ENCODE data around the gene ARHGAP10. TPM values are rescaled to one million over a fixed set of nuclear protein-coding genes. Genes with fewer than 3 reads are reported as not detected.

Gene ARHGAP10
- polyA plus RNA-seq, 1 experiment = 31.1 TPM

DNA sequence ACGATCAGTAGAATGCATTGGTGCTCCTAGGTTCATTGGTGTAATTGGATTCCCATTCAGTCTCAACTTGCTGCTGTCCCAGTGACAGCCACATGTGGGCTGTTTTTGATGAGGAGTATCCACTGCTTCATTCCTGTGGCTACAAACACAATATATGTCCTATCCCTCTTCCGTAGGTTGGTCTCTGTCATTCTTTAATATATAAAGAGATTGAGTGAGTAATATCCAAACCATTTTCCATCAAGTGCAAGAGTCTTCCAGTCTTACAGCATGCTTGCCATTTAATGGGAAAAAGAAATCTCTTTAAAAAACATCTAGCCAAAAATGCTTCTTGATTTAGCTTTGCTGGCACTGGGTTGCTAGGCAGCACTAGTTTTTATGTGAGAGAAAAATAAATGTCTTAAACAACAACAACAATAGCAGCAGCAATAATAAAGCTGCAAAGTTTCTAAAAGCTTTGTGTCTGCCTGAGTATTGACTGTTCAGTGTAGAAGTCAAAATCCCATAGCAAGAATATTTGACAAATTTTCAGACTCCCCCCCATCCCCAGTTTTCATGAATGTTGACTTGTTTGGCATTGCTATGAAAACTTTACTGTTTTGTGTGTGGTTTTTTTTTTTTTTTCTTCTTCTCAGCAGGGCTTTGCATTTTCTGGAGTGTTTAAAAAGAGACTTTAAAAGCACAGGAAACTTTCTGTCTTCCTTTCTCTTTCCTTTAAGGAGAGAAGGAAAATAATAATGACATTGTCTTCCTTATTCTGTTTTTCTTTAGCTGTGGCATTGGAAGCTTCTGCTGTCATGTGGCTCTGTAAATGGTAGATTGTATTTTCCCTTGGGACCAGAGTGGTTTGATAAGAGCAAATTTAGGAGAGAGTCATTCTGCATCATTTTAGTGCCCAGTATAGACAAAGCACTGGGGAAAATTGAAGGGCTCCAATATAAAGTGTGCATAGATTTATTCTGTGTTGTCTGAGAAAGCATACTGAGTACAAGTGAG lies 244.3 kb downstream of the ARHGAP10 start:
- TF ChIP-seq, protein P1, sequence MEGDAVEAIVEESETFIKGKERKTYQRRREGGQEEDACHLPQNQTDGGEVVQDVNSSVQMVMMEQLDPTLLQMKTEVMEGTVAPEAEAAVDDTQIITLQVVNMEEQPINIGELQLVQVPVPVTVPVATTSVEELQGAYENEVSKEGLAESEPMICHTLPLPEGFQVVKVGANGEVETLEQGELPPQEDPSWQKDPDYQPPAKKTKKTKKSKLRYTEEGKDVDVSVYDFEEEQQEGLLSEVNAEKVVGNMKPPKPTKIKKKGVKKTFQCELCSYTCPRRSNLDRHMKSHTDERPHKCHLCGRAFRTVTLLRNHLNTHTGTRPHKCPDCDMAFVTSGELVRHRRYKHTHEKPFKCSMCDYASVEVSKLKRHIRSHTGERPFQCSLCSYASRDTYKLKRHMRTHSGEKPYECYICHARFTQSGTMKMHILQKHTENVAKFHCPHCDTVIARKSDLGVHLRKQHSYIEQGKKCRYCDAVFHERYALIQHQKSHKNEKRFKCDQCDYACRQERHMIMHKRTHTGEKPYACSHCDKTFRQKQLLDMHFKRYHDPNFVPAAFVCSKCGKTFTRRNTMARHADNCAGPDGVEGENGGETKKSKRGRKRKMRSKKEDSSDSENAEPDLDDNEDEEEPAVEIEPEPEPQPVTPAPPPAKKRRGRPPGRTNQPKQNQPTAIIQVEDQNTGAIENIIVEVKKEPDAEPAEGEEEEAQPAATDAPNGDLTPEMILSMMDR (IDR thresholded peaks at IDR 0.05; ENCODE audit: low read depth, low read length) = no peak
- Histone ChIP-seq H3K27ac (ENCODE audit: low read depth, low read length) (no peak overlapping the region), H3K9me3 (ENCODE audit: control insufficient read depth, insufficient read depth, low read length) (no peaks in the 10 kb centered on the region), H3K27me3 (ENCODE audit: control insufficient read depth, insufficient read depth, low read length) (no peaks in the 10 kb centered on the region), H3K4me3 (ENCODE audit: low read depth, low read length) (no peak overlapping the region)
- CTCF ChIA-PET = interaction anchor here (0.7 to 1.2 kb wide), 3 partner anchors 8 to 378 kb away, joined by 3 to 6 read pairs (median 3); no protein-coding TSS in a partner anchor
- no peak for DNase-seq (ENCODE audit: low read depth, low spot score)
- POLR2A ChIA-PET = no interaction called here

DNA sequence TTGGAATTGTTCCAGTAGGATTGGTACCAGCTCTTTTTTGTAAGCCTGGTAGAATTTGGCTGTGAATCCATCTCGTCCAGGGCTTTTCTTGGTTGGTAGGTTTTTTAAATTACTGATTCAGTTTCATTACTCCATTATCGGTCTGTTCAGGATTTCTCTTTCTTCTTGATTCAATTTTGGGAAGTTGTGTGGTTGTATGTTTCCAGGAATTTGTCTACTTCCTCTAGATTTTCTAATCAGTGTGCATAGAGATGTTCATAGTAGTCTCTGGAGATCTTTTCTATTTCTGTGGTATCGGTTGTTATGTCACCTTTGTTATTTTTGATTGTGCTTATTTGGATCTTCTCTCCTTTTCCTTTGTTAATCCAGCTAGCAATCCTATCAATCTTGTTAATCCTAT lies 248.7 kb downstream of the ARHGAP10 start:
- H3K9me3 ChIP-seq (ENCODE audit: control insufficient read depth, insufficient read depth, low read length) = peaks cover 5% of the 10 kb centered on the region; the same call in 1 of the 2 replicates
- CTCF ChIA-PET = no interaction called here
- POLR2A ChIA-PET = no interaction called here
- DNase-seq (ENCODE audit: low read depth, low spot score) = no peak
- H3K4me3 ChIP-seq (ENCODE audit: low read depth, low read length) = no peak overlapping the region
- no peak overlapping the region for H3K27ac ChIP-seq (ENCODE audit: low read depth, low read length)
- TF ChIP-seq, protein P1 (IDR thresholded peaks at IDR 0.05; ENCODE audit: low read depth, low read length) = no peak
- no peaks in the 10 kb centered on the region for H3K27me3 ChIP-seq (ENCODE audit: control insufficient read depth, insufficient read depth, low read length)

DNA sequence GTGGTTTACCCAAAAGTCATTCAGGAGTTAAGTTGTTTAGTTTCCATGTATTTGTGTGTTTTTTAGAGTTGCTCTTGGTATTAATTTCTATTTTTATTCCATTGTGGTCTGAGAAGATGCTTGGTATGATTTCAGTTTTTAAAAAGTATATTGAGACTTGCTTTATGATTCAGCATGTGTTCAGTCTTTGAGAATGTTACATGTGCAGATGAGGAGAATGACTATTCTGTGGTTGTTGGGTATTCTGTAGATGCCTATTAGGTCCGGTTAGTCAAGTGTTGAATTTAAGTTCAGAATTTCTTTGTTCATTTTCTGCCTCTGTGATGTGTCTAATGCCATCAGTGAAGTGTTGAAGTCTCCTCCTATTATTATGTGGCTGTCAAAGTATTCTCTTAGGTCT lies 249.4 kb downstream of the ARHGAP10 start:
- ChIA-PET CTCF (no interaction called here), POLR2A (no interaction called here)
- Histone ChIP-seq H3K9me3 (ENCODE audit: control insufficient read depth, insufficient read depth, low read length) (peaks cover 5% of the 10 kb centered on the region; the same call in 1 of the 2 replicates), H3K27me3 (ENCODE audit: control insufficient read depth, insufficient read depth, low read length) (no peaks in the 10 kb centered on the region), H3K27ac (ENCODE audit: low read depth, low read length) (no peak overlapping the region), H3K4me3 (ENCODE audit: low read depth, low read length) (no peak overlapping the region)
- TF ChIP-seq, protein P1 (IDR thresholded peaks at IDR 0.05; ENCODE audit: low read depth, low read length) = no peak
- no peak for DNase-seq (ENCODE audit: low read depth, low spot score)

DNA sequence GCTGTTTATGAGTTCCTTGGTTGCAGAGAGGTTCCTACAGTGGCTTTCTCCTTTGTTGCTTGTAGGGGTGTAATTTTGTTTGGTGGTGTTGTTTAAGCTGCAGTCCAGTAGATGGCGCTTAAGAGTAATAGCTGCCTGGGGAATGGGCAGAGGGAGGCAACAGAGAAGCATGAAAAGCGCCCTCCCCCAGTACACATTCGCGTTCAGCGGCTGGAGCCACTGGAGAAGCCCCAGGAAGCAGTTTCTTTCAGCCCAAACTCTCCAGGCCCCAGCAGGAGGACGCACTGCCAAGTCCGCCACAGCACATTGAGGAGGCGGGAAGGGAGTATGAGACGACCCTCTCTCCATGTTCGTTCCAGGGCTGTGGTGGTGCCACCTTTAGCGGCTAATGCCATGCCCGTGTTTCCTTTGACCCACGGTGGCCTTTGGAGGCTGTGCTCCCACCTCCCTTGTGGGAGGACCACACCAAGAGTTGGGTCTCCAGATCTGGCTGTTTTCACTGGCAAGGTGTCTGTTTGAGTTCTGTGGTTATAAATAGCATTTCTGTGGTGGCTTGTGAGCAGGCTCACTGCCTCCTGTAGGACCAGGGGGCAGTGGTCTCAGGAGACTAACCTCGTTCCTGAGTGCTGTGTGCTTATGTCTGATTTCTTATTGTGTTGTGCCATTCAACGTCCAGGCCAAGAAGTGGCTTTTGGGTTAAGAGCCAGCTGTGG lies 252.3 kb downstream of the ARHGAP10 start:
- no peak overlapping the region for H3K27ac ChIP-seq (ENCODE audit: low read depth, low read length)
- H3K27me3 ChIP-seq (ENCODE audit: control insufficient read depth, insufficient read depth, low read length) = no peaks in the 10 kb centered on the region
- no peak overlapping the region for H3K4me3 ChIP-seq (ENCODE audit: low read depth, low read length)
- CTCF ChIA-PET = interaction anchor here (0.6 to 2.3 kb wide), 10 partner anchors 9 to 904 kb away, joined by 3 to 16 read pairs (median 3); no protein-coding TSS in a partner anchor
- peak; percentile 21 for DNase-seq (ENCODE audit: low read depth, low spot score)
- POLR2A ChIA-PET = no interaction called here
- TF ChIP-seq, protein P1 (IDR thresholded peaks at IDR 0.05; ENCODE audit: low read depth, low read length) = peak; percentile 76
- H3K9me3 ChIP-seq (ENCODE audit: control insufficient read depth, insufficient read depth, low read length) = peaks cover 5% of the 10 kb centered on the region; the same call in 1 of the 2 replicates
